ENCODE results near the gene ANKRD11. TPM values are rescaled to one million over a fixed set of nuclear protein-coding genes. Genes with fewer than 3 reads are reported as not detected.

ANKRD11 gene
- total RNA-seq, 1 experiment from 2014 or later: 54.4 TPM

DNA sequence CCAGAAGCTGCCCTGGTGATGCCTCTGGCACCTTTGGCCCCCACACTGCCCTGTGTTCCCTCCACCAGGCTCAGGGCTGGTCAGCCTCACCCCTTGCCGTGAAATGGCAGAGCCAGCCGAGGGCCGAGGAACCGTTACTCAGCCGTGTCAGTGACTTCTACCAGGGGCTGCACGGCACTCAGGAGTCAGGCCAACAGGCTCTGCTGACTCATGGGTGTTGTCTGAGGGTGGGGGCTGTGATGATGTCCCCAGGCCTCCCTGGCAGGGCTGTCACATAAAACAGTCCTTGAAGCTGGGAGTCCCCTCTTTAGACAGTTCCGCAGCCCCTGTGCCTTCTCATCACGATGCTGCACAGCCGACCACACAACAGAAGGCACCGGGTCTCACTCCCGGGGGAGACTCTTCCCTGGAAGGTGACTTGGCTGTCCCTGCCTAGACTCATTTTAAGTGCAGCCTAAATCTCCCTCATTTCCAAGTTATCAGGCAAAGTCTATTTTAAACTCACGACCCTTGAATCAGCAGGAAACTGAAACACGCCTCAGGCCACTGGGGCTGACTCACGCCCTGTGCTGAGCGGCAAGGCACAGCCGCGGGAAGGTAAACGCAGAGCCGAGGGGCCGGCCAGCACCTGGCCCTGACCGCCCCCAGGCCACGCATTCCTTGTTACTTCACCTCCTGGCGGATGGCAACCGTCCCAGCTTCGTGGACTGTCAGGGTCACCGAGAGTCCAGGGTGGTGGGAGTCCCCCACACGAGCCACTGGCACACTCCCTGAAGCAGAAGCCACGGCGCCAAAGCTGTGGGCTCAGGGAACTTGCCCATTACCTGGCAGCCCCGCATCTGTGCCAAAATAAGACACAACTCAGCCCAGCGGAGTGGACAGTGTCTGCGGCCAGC is 170.2 kb downstream of the ANKRD11 start:
- Histone ChIP-seq H3K4me3 (ENCODE audit: insufficient read depth, low read depth, low read length) (no peak overlapping the region), H3K27me3 (ENCODE audit: control insufficient read depth, insufficient read depth, low read length) (no peaks in the 10 kb centered on the region), H3K36me3 (replicated peaks; ENCODE audit: control insufficient read depth, insufficient read depth, low read length) (no peaks in the 10 kb centered on the region; the same call in 1 of the 2 replicates)
- no peak for DNase-seq

DNA sequence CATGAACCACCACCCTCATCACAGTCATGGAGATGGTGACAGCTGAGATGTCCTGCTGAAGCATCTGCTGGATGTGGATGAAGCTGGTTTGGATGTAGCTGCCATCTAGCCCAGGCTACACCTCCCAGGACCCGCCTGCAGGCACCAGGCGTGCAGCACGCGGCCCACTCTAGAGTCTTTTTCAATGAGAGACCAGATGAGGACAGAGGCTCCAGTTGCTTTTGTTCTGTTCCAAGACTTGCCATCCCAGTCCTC is 170.8 kb downstream of the ANKRD11 start:
- Histone ChIP-seq H3K27me3 (ENCODE audit: control insufficient read depth, insufficient read depth, low read length) (no peaks in the 10 kb centered on the region), H3K4me3 (ENCODE audit: insufficient read depth, low read depth, low read length) (no peak overlapping the region), H3K36me3 (replicated peaks; ENCODE audit: control insufficient read depth, insufficient read depth, low read length) (no peaks in the 10 kb centered on the region; the same call in 1 of the 2 replicates)
- DNase-seq: no peak

DNA sequence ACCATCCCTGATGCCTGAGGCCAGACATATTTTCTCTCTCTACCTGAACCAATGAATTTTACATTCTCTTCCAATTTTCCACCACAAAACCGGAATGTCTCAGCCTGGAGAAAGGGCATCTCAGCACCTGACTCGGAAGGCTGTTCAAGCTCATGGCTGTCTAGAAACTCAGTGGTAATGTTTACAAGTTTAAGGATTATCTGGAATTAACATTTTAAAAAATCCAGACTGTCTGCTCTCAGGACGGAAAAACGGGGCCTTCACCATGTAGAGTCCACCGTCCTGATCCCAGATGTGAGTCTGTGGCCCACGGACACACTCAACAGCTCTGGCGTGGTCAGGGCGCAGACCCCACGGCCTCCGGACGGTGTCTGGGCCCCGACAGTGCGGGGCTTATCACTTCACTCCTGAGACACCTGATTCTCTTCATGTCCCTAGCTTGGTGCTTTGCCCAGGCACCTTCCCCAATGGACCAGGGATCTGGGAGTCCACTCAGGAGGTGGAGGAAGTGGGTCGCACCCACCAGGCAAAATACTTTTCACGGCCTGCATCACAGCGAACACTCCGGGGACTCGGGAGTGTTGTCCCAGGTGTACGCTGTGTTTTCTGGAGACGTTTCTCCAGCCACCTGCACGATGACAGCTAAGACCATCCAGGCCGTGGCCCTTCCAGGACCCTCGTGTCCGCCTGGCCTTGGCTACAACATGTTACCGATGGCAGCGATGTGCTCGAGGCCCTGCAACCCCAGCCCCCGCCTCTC is 171.3 kb downstream of the ANKRD11 start:
- no peaks in the 10 kb centered on the region; the same call in 1 of the 2 replicates for H3K36me3 ChIP-seq (replicated peaks; ENCODE audit: control insufficient read depth, insufficient read depth, low read length)
- H3K4me3 ChIP-seq (ENCODE audit: insufficient read depth, low read depth, low read length): no peak overlapping the region
- no peak for DNase-seq
- no peaks in the 10 kb centered on the region for H3K27me3 ChIP-seq (ENCODE audit: control insufficient read depth, insufficient read depth, low read length)

DNA sequence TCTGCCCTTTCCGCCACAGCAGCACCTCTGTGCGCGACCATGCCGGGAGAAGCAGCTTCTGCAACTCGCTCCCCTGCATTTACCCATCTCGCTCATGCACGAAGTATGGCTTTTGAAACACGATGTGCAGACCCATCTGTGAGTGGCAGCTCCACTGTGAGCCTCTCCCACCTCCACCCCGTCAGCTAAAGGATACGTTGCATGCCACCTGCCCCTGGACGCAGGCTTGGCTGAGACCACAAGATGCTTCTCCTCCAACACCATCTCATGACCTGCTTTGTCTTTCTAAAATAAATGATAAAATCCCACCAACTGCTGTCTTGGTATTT is 172.0 kb downstream of the ANKRD11 start:
- DNase-seq: no peak
- no peak overlapping the region for H3K4me3 ChIP-seq (ENCODE audit: insufficient read depth, low read depth, low read length)
- no peaks in the 10 kb centered on the region for H3K27me3 ChIP-seq (ENCODE audit: control insufficient read depth, insufficient read depth, low read length)
- peaks cover 1% of the 10 kb centered on the region for H3K36me3 ChIP-seq (replicated peaks; ENCODE audit: control insufficient read depth, insufficient read depth, low read length)

DNA sequence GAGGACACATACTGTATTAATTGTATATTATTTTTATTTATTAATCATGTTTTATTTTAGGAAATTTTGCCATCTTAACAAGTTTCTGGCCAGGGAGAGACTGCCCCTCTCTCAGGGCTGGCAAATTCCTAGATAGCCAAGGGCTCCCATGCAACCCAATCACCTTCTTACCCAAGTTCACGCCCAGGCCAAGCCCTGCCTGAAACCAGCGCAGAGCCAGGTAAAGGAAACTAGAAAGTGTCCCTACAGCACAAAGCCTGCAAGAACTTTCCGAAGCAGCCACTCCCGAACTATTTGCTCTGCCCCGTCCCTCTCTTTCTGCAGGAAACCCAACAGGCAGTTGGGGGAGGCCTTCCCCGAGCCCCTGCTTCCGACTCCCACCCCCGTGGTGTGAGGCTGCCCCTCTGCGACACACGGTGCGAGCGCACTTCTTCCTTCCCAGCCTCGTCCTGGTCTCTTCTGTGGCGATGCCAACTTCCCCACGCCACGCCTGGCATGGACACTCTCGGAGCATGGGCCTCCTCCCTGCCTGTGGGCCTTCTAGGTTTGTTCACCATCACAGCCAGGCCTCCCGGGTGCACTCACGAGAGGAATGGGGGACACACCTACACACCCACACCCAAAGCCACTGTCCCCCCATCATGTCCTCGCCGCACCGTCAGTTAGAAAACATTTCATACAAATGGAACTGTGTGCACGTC is 172.5 kb downstream of the ANKRD11 start:
- H3K36me3 ChIP-seq (replicated peaks; ENCODE audit: control insufficient read depth, insufficient read depth, low read length): peaks cover 1% of the 10 kb centered on the region
- no peak overlapping the region for H3K4me3 ChIP-seq (ENCODE audit: insufficient read depth, low read depth, low read length)
- DNase-seq: no peak
- no peaks in the 10 kb centered on the region for H3K27me3 ChIP-seq (ENCODE audit: control insufficient read depth, insufficient read depth, low read length)

DNA sequence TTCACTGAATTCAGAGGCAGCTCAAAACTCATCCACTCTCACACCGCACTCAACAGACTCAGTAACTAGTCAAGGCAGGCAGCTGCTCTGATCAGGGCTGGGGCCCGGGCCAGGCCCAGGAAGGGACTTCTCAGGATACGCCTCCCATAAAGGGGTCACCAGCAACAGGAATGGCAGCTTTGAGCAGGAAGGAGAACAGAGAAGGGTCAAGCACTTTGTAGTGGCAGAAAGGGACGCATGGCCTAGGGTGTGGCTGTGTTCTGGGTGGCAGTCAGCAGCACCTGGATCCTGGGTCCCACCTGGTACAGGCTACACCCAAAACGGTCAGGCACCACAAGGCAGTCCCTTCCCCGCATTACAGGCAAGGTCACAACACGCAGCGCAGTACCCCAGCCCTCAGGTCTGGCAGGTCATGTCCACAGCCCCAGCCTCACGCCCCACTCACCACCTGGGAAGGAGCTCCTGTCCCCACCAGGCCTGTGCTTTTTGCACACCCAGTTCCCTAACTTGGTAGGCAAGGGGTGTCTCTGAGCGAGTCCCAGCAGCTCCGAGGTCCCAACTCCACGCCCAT is 173.2 kb downstream of the ANKRD11 start:
- H3K36me3 ChIP-seq (replicated peaks; ENCODE audit: control insufficient read depth, insufficient read depth, low read length): peaks cover 2% of the 10 kb centered on the region

DNA sequence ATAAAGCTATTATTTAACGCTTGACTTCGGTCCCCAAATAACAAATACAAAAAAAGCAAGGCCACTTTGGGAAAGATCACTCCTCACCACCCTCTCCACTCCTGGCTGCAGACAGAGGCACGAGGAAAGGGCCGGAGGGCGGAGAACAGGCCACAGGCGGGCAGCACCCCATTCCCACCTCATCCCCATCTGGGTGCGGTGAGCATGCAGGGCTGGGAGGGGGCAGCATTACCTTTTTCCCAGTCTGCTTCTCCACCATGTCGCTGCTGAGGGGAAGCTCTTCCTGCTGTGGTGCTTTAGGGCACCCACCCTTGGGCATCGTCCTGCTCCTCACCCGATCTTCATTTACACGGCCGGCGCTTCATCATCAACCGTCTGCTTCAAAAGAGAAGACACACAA is 173.7 kb downstream of the ANKRD11 start:
- peaks cover 4% of the 10 kb centered on the region for H3K36me3 ChIP-seq (replicated peaks; ENCODE audit: control insufficient read depth, insufficient read depth, low read length)
- H3K27me3 ChIP-seq (ENCODE audit: control insufficient read depth, insufficient read depth, low read length): no peaks in the 10 kb centered on the region
- H3K4me3 ChIP-seq (ENCODE audit: insufficient read depth, low read depth, low read length): no peak overlapping the region
- DNase-seq: peak; percentile 81

More for the DNA sequence above, 173.2 kb downstream of the ANKRD11 start:
- no peak for DNase-seq
- H3K4me3 ChIP-seq (ENCODE audit: insufficient read depth, low read depth, low read length): no peak overlapping the region
- H3K27me3 ChIP-seq (ENCODE audit: control insufficient read depth, insufficient read depth, low read length): no peaks in the 10 kb centered on the region

DNA sequence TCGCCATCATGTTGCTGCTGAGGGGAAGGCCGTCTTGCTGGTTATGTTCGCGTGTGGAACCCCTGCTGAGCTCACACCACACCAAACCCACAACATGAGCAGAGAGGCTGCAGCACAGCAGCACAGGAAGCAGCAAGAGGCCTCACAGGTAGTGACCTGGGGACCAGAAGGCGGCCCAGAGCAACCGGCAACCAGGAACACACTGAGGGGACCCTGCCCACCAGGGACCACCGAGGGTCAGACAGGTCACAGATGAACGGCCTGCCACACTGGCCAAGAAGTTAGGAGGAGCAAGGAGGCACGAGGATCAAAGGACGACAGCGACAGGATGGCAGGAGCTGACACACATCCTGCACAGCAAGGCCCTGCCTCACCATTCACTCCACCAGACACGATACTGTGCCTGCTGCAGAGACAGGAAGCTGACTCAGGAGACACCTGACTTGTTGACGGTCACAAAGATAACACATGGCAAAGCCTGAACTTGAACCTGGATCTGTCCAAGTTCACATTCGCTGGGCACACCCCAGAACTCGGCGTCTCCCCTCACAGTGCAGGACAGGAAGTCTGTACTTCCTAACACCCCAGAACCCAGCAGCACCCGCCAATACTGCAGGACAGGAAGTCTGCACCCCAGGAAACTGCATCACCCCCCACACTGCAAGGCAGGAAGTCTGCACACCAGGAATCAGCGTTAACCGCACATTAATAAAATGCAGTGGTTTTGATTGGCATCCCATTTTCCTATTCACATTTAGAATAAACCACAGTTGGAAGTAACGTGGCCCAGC is 174.4 kb downstream of the ANKRD11 start:
- peaks cover 4% of the 10 kb centered on the region for H3K36me3 ChIP-seq (replicated peaks; ENCODE audit: control insufficient read depth, insufficient read depth, low read length)
- no peaks in the 10 kb centered on the region for H3K27me3 ChIP-seq (ENCODE audit: control insufficient read depth, insufficient read depth, low read length)
- no peak overlapping the region for H3K4me3 ChIP-seq (ENCODE audit: insufficient read depth, low read depth, low read length)
- no peak for DNase-seq

DNA sequence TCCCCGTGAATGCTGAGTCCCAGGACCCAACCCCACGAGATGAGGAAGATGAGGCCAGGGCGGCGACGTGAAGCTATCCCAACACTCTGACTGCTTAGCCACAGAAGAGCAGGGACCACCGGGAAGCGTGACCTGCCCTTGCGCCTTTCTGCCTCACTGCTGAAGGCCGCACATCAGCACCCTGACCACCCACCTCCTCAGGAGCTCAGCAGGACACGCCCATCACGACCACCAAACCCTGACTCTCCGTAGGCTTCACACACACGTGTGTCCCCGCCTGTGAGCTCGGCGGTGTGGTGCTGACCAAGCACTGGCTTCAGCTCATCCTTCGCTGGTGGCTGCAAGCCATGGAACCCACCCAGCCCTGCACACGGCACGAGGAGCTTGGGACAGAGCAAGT is 175.1 kb downstream of the ANKRD11 start:
- Histone ChIP-seq H3K36me3 (replicated peaks; ENCODE audit: control insufficient read depth, insufficient read depth, low read length) (peaks cover 4% of the 10 kb centered on the region), H3K4me3 (ENCODE audit: insufficient read depth, low read depth, low read length) (no peak overlapping the region), H3K27me3 (ENCODE audit: control insufficient read depth, insufficient read depth, low read length) (no peaks in the 10 kb centered on the region)
- DNase-seq: no peak

DNA sequence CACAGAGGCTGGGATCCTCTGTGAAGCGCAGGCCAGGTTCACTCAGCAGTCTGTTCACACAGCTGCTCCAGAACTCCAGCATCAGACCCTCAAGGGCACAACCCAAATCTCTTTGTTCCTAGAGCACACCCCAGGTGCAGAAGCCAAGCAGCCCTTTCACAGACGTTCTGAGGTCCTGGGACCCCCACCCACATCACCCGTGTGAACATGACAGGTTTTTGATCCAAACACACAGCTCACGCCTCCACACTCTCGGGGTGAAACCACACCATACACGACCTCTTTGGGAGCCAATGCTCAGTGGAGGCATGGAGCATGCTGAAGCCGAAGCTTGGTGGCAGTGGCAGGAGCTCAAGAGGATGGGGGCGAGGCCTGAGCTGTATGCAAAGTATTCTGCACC is 175.5 kb downstream of the ANKRD11 start:
- Histone ChIP-seq H3K27me3 (ENCODE audit: control insufficient read depth, insufficient read depth, low read length) (no peaks in the 10 kb centered on the region), H3K36me3 (replicated peaks; ENCODE audit: control insufficient read depth, insufficient read depth, low read length) (peaks cover 4% of the 10 kb centered on the region), H3K4me3 (ENCODE audit: insufficient read depth, low read depth, low read length) (no peak overlapping the region)
- no peak for DNase-seq

DNA sequence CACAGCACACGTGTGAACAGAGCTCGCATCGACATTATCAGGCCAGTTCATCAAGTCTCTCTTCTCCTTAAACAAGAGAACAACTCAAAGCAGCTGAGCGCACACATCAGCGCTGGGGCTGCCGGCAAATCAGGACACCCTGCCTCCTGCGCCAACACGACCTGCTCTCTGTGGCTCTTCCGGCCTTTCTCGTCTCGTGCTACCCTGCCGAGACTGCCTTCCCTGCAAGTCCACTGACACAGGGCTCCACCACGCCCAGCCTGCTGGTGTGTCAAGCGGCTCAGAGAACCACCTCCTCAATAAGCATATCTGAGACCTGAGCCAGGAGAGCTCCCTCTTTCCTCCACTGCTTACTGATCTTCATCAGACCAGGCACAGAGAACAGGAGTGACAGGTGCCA is 176.0 kb downstream of the ANKRD11 start:
- peaks cover 4% of the 10 kb centered on the region for H3K36me3 ChIP-seq (replicated peaks; ENCODE audit: control insufficient read depth, insufficient read depth, low read length)
- H3K4me3 ChIP-seq (ENCODE audit: insufficient read depth, low read depth, low read length): no peak overlapping the region
- no peaks in the 10 kb centered on the region for H3K27me3 ChIP-seq (ENCODE audit: control insufficient read depth, insufficient read depth, low read length)
- DNase-seq: no peak

DNA sequence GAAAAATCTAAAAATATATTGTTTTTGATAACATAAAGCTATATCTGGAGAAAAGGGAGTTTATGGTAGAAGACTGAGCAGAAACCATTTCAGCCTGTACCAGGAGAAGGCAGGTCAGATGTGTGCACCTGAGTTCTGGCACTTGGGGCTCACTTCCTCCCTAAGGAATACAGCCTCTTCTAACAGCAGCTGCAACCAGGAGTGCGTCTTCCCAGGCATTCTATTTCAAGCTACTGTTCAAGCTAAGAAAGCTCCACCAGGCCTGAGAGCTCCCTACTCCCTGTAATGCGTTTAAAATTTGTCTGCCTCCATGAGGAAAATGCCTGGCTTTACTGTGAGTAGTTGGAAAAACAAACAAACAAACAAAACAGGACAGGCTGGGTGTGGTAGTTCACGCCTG is 176.8 kb downstream of the ANKRD11 start:
- no peak overlapping the region for H3K4me3 ChIP-seq (ENCODE audit: insufficient read depth, low read depth, low read length)
- no peaks in the 10 kb centered on the region for H3K27me3 ChIP-seq (ENCODE audit: control insufficient read depth, insufficient read depth, low read length)
- H3K36me3 ChIP-seq (replicated peaks; ENCODE audit: control insufficient read depth, insufficient read depth, low read length): peaks cover 4% of the 10 kb centered on the region
- no peak for DNase-seq

DNA sequence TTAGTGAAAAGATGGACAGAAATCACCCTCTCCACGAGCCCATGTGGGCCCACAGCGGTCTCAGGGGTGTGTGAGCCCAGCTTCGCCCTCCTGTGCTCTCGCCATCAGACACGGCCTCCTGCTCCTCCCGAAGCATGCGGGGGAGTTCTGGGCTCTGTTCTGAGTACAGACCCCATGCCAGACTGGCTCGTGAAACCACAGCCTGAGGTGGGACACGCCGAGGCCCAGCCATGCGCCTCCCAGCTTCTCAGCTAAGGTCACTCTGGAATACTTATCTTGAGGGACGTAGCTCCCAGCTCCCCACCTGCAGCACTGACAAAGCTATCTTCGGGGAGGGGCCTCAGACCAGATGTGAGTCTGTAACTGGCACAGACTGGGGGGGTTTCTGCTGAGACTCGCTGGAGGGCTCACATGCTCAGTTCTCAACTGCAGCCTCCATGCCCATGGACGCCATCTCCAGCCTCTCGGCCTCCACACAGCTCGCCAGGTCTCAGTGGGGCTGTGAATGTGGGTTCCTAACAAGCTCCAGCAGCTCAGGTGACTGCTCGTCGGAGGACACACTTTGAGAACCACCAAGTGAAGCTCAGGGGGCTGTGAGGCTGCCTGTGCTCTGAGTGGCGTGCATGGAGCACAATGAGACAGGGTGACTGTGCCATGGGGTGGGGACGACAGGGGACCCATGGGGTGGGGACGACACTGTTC is 177.6 kb downstream of the ANKRD11 start:
- DNase-seq: no peak
- no peak overlapping the region for H3K4me3 ChIP-seq (ENCODE audit: insufficient read depth, low read depth, low read length)

More for the DNA sequence above, 177.6 kb downstream of the ANKRD11 start:
- Histone ChIP-seq H3K27me3 (ENCODE audit: control insufficient read depth, insufficient read depth, low read length) (no peaks in the 10 kb centered on the region), H3K36me3 (replicated peaks; ENCODE audit: control insufficient read depth, insufficient read depth, low read length) (peaks cover 4% of the 10 kb centered on the region)

Data from H7 (cell line).